Thyroid gland (tissue), 4 donors: ENCODE data around the gene CDHR5. TPM values are rescaled to one million over a fixed set of nuclear protein-coding genes. Genes with fewer than 3 reads are reported as not detected.

ENCODE experiments used
- DNase-seq, 2 donors: peaks; one replicate each; pipeline ENCODE4 v3.0.0-alpha.2; 2019
- H3K27ac ChIP-seq, 3 donors: fragments of 200-600 bp; sonication (generic); 1 replicate in 2 of 3; 2 replicates in 1 of 3; pipeline ENCODE4 v1.5.1; 2016 to 2019; ENCODE audit warnings: mild to moderate bottlenecking in 1 of 3, moderate library complexity in 1 of 3
- H3K27me3 ChIP-seq: fragments of 200-600 bp; sonication (generic); one replicate; pipeline ENCODE4 v1.5.1; 2019
- H3K36me3 ChIP-seq, 2 donors: fragments of 200-600 bp; sonication (generic); one replicate each; pipeline ENCODE4 v1.5.1; 2016 to 2019
- H3K4me1 ChIP-seq, 2 donors: fragments of 200-600 bp; sonication (generic); one replicate each; pipeline ENCODE4 v1.5.1; 2017 to 2019
- H3K4me3 ChIP-seq, 3 donors: fragments of 200-600 bp; sonication (generic); replicated peaks in 1 of 3; 1 replicate in 2 of 3; 2 replicates in 1 of 3; pipeline ENCODE4 v1.5.1; 2016; ENCODE audit warnings: mild to moderate bottlenecking in 1 of 3
- H3K9me3 ChIP-seq: fragments of 200-600 bp; sonication (generic); one replicate; pipeline ENCODE4 v1.5.1; 2017
- POLR2A ChIP-seq, 2 donors: fragments of 450-650 bp; IDR thresholded peaks; one replicate each; pipeline ENCODE4 v1.6.1; 2017; ENCODE audit warnings: antibody characterized with exemption in 2 of 2, mild to moderate bottlenecking in 2 of 2, moderate library complexity in 1 of 2
- WGBS, 2 donors: methylation state at CpG; one replicate each; pipeline ENCODE4 v1.1.5; 2017; 5-methylcytosine and 5-hydroxymethylcytosine counted together
- intact Hi-C: fragments of 100-400 bp; cut with DNase I; formaldehyde crosslinking; loops from one replicate; pipeline ENCODE4 v1.15.1; 2023
- total RNA-seq, 4 donors: library from RNA; depleted of rRNA; stranded (reverse); fragments of >200 nt; gene quantifications; one replicate each; pipeline ENCODE4 v1.2.3, GENCODE V29; 2016
- TF ChIP-seq, protein P1 (sequence below), 6 experiments: fragments of 200-600 bp in 3 of 6; fragments of 450-650 bp in 3 of 6; sonication (generic) in 3 of 6; IDR thresholded peaks; one replicate each; pipeline ENCODE4 v1.5.1; 2016 to 2019; ENCODE audit warnings: antibody characterized with exemption in 6 of 6, mild to moderate bottlenecking in 2 of 6, inconsistent platforms in 1 of 6, moderate library complexity in 1 of 6

Gene CDHR5
- total RNA-seq, 4 donors from 2014 or later, result not detected

DNA sequence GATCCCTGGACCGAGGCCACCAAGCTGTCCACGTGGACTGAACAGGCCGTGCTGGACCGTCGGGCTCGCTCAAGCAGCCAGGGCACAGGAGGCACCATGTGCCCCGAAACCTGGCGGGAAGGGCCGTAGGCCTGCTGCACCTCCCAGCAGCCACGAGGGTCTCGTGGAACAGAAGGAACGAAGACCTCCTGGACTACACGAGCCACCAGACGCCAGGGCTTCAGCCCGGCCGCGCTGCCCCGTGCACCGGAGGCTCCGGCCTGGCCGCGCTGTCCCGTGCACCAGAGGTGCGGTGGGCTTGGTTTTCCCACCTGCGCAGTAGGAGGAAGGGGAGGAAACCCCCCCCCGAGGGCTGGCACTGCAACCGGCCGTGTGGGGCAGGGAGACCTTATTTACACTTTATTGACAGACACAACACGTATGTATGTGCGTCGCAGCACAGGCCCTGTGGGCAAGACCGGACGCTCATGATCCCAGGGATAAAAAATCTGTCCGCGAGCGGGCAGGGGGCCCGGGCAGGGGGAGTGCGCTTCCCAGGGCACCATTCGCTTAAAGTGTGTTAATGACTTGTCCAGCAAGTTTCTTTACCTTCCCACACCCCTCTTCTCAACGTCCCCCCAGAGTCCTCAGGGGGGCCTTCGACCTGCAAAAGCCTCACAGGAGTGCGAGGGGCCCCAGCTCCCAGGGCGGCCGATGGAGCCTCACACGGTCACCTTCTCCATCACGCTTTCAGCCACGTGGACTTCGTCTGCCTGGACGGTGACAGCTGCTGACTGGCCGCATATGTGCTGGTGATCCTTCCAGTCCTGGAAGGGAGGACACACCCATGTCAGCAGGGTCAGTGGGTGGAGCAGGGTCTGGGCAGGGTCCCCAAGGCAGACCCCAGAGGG is 19.3 kb upstream of the CDHR5 start:
- intact Hi-C loops, result no loop called here
- TF ChIP-seq, protein P1, sequence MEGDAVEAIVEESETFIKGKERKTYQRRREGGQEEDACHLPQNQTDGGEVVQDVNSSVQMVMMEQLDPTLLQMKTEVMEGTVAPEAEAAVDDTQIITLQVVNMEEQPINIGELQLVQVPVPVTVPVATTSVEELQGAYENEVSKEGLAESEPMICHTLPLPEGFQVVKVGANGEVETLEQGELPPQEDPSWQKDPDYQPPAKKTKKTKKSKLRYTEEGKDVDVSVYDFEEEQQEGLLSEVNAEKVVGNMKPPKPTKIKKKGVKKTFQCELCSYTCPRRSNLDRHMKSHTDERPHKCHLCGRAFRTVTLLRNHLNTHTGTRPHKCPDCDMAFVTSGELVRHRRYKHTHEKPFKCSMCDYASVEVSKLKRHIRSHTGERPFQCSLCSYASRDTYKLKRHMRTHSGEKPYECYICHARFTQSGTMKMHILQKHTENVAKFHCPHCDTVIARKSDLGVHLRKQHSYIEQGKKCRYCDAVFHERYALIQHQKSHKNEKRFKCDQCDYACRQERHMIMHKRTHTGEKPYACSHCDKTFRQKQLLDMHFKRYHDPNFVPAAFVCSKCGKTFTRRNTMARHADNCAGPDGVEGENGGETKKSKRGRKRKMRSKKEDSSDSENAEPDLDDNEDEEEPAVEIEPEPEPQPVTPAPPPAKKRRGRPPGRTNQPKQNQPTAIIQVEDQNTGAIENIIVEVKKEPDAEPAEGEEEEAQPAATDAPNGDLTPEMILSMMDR (IDR thresholded peaks at IDR 0.05), result no peak
- TF ChIP-seq POLR2A (IDR thresholded peaks at IDR 0.05), result no peak
- Histone ChIP-seq H3K36me3 (peaks cover 7 to 10% of the 10 kb centered on the region in 2 donors), H3K27ac (no peak overlapping the region), H3K4me3 (no peak overlapping the region), H3K27me3 (no peaks in the 10 kb centered on the region), H3K9me3 (no peaks in the 10 kb centered on the region), H3K4me1 (peaks cover 0 to 17% of the 10 kb centered on the region in 2 donors)
- no peak for DNase-seq
- 93 to 95% methylated on average over 32 to 33 of the region's 50 CpGs for WGBS, 2 donors

DNA sequence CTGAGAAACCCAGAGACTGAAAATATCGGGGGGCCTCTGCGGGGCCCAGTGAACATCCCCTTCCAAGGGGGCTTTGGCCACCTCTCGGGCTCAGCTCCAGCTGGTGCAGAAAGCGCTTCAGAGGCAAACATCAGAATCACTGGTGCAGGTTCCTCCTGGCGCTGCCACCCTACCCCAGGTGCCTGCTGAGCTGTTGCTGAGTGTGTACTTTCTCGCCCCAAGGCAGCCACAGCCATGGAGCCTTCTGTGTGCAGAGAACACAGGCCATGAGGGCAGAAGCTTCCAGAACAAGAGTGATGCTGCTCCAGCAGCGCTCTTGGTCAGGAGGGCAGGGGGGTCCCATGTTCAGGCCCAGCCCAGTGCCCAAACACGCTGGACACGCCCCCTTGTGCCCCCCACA is 18.6 kb upstream of the CDHR5 start:
- Histone ChIP-seq H3K27me3 (no peaks in the 10 kb centered on the region), H3K4me3 (no peak overlapping the region), H3K27ac (no peak overlapping the region), H3K9me3 (no peaks in the 10 kb centered on the region), H3K4me1 (peaks cover 0 to 24% of the 10 kb centered on the region in 2 donors), H3K36me3 (peaks cover 7 to 10% of the 10 kb centered on the region in 2 donors)
- DNase-seq, result no peak
- no peak for TF ChIP-seq POLR2A (IDR thresholded peaks at IDR 0.05)
- TF ChIP-seq, protein P1 (IDR thresholded peaks at IDR 0.05), result no peak
- intact Hi-C loops, result no loop called here
- WGBS, 2 donors, result 94 to 99% methylated on average over 7 to 8 of the region's 9 CpGs

DNA sequence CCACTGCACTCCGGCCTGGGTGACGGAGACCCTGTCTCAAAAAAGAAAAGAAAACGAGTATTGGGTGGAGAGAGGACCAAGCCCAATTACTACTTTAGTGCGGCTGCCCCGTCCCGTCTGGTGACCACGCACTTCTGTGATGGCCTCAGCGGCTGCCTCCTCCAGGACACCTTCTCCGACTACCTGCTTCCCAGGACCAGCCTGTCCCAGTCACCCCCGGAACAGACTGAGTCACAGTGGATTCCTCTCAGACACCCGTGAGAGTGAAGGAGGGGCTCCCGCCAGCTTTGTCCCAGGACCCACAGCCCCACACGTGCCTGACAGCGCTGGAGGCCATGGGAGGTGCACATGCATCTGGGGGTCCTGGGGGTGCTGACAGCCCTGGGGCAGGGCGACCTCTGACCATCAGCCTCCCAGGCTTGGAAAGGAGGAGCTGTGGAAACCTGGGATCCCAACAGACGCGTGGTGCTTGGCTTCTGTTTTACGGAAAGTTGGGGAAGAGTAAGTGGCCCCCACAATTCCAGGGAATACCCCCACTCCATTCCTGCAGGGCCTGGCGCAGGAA is 17.1 kb upstream of the CDHR5 start:
- WGBS, 2 donors, result 93 to 95% methylated on average over 15 to 19 of the region's 19 CpGs
- no peaks in the 10 kb centered on the region for H3K27me3 ChIP-seq
- H3K9me3 ChIP-seq, result no peaks in the 10 kb centered on the region
- no peak for DNase-seq
- intact Hi-C loops, result no loop called here
- peaks cover 0 to 39% of the 10 kb centered on the region in 2 donors for H3K4me1 ChIP-seq
- no peak overlapping the region for H3K27ac ChIP-seq
- TF ChIP-seq, protein P1 (IDR thresholded peaks at IDR 0.05), result no peak
- H3K36me3 ChIP-seq, result peaks cover 7 to 10% of the 10 kb centered on the region in 2 donors
- no peak overlapping the region for H3K4me3 ChIP-seq

DNA sequence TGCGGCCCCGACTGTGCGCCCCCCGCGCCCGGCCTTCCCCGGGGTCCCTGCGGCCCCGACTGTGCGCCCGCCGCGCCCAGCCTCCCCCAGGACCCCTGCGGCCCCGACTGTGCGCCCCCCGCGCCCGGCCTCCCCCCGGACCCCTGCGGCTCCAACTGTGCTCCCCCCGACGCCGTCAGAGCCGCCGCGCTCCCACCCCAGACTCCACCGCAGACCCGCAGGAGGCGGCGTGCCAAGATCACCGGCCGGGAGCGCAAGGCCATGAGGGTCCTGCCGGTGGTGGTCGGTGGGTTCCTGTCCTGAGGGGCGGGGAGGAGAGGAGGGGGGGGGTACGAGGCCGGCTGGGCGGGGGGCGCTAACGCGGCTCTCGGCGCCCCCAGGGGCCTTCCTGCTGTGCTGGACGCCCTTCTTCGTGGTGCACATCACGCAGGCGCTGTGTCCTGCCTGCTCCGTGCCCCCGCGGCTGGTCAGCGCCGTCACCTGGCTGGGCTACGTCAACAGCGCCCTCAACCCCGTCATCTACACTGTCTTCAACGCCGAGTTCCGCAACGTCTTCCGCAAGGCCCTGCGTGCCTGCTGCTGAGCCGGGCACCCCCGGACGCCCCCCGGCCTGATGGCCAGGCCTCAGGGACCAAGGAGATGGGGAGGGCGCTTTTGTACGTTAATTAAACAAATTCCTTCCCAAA is 15.4 kb upstream of the CDHR5 start:
- no peak for DNase-seq
- intact Hi-C loops, result no loop called here
- WGBS, 2 donors, result 60 to 71% methylated on average over 23 to 29 of the region's 69 CpGs

More for the DNA sequence above, 15.4 kb upstream of the CDHR5 start:
- Histone ChIP-seq H3K36me3 (peaks cover 7 to 10% of the 10 kb centered on the region in 2 donors), H3K4me3 (no peak overlapping the region), H3K27me3 (no peaks in the 10 kb centered on the region), H3K9me3 (no peaks in the 10 kb centered on the region), H3K27ac (no peak overlapping the region), H3K4me1 (peaks cover 0 to 44% of the 10 kb centered on the region in 2 donors)
- TF ChIP-seq POLR2A (IDR thresholded peaks at IDR 0.05), result no peak
- TF ChIP-seq, protein P1 (IDR thresholded peaks at IDR 0.05), result no peak
